Measurements from ENCODE around the gene AFDN. TPM values are rescaled to one million over a fixed set of nuclear protein-coding genes. Genes with fewer than 3 reads are reported as not detected.

Gene AFDN
- total RNA-seq, 4 donors from 2014 or later = 66.9 to 88.0 (median 75.3) TPM

GRCh38 chr6:167944130-167944529, 117.4 kb downstream of the AFDN start:
- H3K4me1 ChIP-seq = no peaks in the 10 kb centered on the region
- H3K36me3 ChIP-seq = peaks cover 20 to 63% (median 51%) of the 10 kb centered on the region in 4 donors
- H3K27me3 ChIP-seq = no peaks in the 10 kb centered on the region
- DNase-seq (ENCODE audit: extremely low spot score) = no peak
- intact Hi-C loops (cut with DNase I) = no loop called here
- TF ChIP-seq EP300 (IDR thresholded peaks at IDR 0.05) (no peak), CTCF (IDR thresholded peaks at IDR 0.05) (no peak)
- no peak overlapping the region for H3K4me3 ChIP-seq
- H3K27ac ChIP-seq (replicated peaks in 1 of 4) = no peak overlapping the region
- no peaks in the 10 kb centered on the region for H3K9me3 ChIP-seq
- 90% methylated on average over 4 of the region's 4 CpGs for WGBS

- Histone ChIP-seq H3K4me1 (no peaks in the 10 kb centered on the region), H3K4me3 (no peak overlapping the region), H3K27me3 (no peaks in the 10 kb centered on the region), H3K27ac (replicated peaks in 1 of 4) (no peak overlapping the region), H3K36me3 (peaks cover 31 to 82% (median 67%) of the 10 kb centered on the region in 4 donors), H3K9me3 (no peaks in the 10 kb centered on the region)
- TF ChIP-seq EP300 (IDR thresholded peaks at IDR 0.05) (no peak), CTCF (IDR thresholded peaks at IDR 0.05) (no peak), POLR2A (IDR thresholded peaks at IDR 0.05; ENCODE audit: low read depth) (no peak), POLR2AphosphoS5 (IDR thresholded peaks at IDR 0.05) (no peak)
- WGBS = 90% methylated on average over 11 of the region's 11 CpGs
- intact Hi-C loops (cut with DNase I) = no loop called here
- peak; percentile 62 for DNase-seq (ENCODE audit: extremely low spot score)
Measured at GRCh38 chr6:167946007-167946406, 119.3 kb downstream of the AFDN start.

- TF ChIP-seq POLR2AphosphoS5 (IDR thresholded peaks at IDR 0.05) (no peak), POLR2A (IDR thresholded peaks at IDR 0.05; ENCODE audit: low read depth) (no peak), EP300 (IDR thresholded peaks at IDR 0.05) (no peak), CTCF (IDR thresholded peaks at IDR 0.05) (no peak)
- no peak for DNase-seq (ENCODE audit: extremely low spot score)
- 89% methylated on average over 5 of the region's 5 CpGs for WGBS
- no peaks in the 10 kb centered on the region for H3K9me3 ChIP-seq
- peaks cover 37 to 87% (median 73%) of the 10 kb centered on the region in 4 donors for H3K36me3 ChIP-seq
- no peaks in the 10 kb centered on the region for H3K27me3 ChIP-seq
- H3K4me3 ChIP-seq = no peak overlapping the region
- intact Hi-C loops (cut with DNase I) = no loop called here
- no peak overlapping the region for H3K27ac ChIP-seq (replicated peaks in 1 of 4)
- no peaks in the 10 kb centered on the region for H3K4me1 ChIP-seq
Measured at GRCh38 chr6:167946604-167947003, 119.9 kb downstream of the AFDN start.

GRCh38 chr6:167947716-167948115, 121.0 kb downstream of the AFDN start:
- 100% methylated on average over 1 of the region's 1 CpG for WGBS
- intact Hi-C loops (cut with DNase I) = no loop called here
- no peaks in the 10 kb centered on the region for H3K9me3 ChIP-seq
- H3K4me3 ChIP-seq = no peak overlapping the region
- no peak for DNase-seq (ENCODE audit: extremely low spot score)
- H3K36me3 ChIP-seq = peaks cover 41 to 98% (median 80%) of the 10 kb centered on the region in 4 donors
- no peaks in the 10 kb centered on the region for H3K4me1 ChIP-seq
- no peak overlapping the region for H3K27ac ChIP-seq (replicated peaks in 1 of 4)
- TF ChIP-seq CTCF (IDR thresholded peaks at IDR 0.05) (no peak), POLR2AphosphoS5 (IDR thresholded peaks at IDR 0.05) (no peak), POLR2A (IDR thresholded peaks at IDR 0.05; ENCODE audit: low read depth) (no peak), EP300 (IDR thresholded peaks at IDR 0.05) (no peak)
- no peaks in the 10 kb centered on the region for H3K27me3 ChIP-seq

- H3K9me3 ChIP-seq = no peaks in the 10 kb centered on the region
- WGBS = 80% methylated on average over 4 of the region's 4 CpGs
- DNase-seq (ENCODE audit: extremely low spot score) = no peak
- H3K4me3 ChIP-seq = no peak overlapping the region
- no peaks in the 10 kb centered on the region for H3K4me1 ChIP-seq
- no peak overlapping the region for H3K27ac ChIP-seq (replicated peaks in 1 of 4)
- peaks cover 40 to 96% (median 77%) of the 10 kb centered on the region in 4 donors for H3K36me3 ChIP-seq
- intact Hi-C loops (cut with DNase I) = no loop called here
- TF ChIP-seq POLR2A (IDR thresholded peaks at IDR 0.05; ENCODE audit: low read depth) = no peak
- TF ChIP-seq EP300 (IDR thresholded peaks at IDR 0.05) = no peak
- TF ChIP-seq CTCF (IDR thresholded peaks at IDR 0.05) = no peak
- TF ChIP-seq POLR2AphosphoS5 (IDR thresholded peaks at IDR 0.05) = no peak
- no peaks in the 10 kb centered on the region for H3K27me3 ChIP-seq
Measured at GRCh38 chr6:167948716-167949115, 122.0 kb downstream of the AFDN start.
